NCI-H2107 (cell line): ENCODE measurements around the gene FEV.

Experiments
- DNase-seq: peaks from one replicate; lab custom pipeline; 2025; lab: John Stamatoyannopoulos, UW

The FEV gene

GRCh38 chr2:219017201-219017931 is 32.4 kb upstream of the FEV start:
- DNase-seq: no peak

DNA sequence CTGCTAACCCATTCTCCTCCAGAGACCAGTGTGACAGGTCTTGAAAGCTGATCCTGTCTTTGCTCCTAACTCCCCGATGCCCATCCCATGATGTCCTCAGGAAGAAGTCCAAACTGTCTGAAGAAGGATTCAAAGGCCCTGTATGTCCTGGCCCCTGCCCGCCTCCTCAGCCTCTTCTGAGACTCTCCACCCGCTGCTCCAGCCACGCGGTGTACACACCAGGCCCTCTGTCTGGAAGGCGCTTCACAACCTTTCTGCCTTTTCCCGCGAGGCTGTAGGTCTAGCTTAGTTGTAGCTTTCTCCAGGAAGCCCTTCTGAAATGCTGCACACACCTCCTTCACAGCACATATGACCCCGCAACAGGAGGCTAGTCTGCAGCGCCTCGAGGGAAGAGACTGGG is 31.7 kb upstream of the FEV start:
- DNase-seq: no peak

DNA sequence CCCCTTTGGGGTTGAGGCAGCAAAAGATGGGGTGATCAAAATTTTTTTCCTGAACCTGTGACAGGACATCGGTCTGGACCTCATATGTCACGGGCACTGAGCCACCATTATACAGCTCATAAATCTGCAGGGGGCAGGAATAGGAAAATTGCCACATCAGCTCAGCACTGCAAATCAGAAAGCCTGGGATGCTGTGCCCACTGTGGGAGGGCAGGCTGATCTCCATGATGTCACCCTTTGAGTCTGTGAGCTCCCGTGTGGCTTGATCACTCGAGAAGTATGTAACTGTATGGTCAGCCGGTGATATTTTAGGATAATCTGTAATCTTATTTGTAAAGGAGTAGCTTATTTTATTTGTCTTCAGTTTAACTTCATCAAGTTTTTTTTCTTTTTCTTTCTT is 25.9 kb upstream of the FEV start:
- DNase-seq: no peak

DNA sequence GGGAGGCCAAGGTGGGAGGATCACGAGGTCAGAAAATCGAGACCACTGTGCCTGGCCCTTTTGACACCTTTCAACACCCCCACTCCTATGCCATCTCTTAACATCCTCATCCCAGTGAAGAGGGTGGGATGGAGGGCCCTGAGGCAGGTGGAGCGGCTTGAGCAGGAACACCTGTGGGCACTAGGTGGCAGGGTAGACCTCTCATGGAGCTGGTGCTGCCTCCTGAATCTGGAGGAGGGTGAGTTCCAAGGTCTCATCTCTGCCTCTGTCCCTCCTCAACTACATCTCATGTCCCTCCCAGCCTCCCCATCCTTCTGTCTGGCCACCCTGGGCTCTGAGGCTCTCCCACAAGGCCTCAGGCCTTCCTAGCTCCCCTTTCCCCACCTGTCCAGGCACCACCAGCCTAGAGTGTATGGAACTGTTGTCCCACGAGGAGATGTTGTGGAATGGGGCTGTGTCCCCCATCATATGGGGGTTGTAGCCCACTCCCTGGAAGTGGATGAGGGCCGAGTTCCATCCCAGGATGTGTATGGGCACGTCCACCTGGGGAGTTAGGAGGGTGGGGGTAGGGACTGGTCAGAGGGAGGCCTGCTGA is 25.3 kb upstream of the FEV start:
- no peak for DNase-seq

GRCh38 chr2:219009294-219009693 is 24.3 kb upstream of the FEV start:
- no peak for DNase-seq

DNA sequence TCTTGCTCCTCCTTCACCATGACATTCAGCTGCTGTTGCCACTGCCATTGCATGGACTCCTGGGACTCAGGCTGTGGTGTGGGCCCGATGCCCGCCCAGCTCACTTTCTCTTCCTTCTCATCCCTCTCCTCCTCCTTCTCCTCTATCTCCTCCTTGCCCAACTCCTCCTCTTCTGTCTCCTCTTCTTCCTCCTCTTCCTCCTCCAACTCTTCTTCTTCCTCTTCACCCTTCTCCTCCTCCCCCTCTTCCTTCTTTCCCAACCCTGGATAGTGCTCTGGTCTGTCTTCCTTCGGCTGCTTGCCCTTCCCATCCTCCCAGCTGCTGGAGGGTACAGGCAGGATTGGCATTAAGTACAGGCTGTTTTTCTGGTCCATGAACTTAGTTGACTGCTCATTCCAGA is 19.0 kb upstream of the FEV start:
- no peak for DNase-seq

GRCh38 chr2:219003267-219003634 is 18.3 kb upstream of the FEV start:
- DNase-seq: no peak

DNA sequence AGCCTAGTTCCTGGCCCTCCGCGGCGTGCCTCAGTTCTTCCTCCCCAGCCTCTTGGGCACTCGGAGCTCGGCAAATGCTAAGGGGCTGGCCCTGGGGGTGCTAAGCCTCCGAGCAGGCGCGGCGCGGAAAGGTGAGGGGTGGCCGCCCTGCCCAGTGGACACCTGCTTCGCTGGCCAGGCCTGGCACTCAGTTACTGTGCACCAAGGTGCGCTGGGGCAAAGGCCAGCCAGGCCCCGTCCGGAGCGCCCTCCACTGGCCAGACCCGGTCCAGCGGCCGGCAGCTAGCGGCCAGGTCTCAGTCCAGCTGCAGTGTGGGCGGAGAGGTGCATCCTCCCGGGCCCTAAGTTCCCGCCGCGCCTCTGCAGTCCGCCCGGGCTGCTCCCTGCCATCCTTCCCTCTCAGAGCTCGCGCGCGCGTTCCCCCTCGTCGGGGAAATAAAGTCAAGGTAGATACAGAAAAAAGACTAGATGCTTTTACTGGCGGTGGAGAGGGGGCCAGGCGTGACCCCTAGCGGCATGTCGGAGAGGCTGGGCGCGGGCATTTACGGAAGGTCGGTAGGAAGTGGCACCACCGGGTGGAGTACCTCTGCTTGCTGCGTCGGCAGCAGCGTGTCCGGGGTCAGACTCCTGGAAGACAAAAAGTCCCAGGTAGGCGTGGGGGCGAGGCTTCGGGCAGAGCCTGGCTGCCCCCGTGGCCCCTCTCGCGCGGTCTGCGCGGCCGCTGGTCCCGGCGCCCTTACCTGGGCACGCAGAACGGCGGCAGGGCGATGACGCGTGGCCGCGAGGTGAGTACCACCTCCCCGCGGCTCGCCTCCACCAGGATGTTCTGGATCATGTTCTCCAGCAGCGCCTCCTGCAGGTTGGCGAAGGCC is 17.6 kb upstream of the FEV start:
- DNase-seq: peak; percentile 65

DNA sequence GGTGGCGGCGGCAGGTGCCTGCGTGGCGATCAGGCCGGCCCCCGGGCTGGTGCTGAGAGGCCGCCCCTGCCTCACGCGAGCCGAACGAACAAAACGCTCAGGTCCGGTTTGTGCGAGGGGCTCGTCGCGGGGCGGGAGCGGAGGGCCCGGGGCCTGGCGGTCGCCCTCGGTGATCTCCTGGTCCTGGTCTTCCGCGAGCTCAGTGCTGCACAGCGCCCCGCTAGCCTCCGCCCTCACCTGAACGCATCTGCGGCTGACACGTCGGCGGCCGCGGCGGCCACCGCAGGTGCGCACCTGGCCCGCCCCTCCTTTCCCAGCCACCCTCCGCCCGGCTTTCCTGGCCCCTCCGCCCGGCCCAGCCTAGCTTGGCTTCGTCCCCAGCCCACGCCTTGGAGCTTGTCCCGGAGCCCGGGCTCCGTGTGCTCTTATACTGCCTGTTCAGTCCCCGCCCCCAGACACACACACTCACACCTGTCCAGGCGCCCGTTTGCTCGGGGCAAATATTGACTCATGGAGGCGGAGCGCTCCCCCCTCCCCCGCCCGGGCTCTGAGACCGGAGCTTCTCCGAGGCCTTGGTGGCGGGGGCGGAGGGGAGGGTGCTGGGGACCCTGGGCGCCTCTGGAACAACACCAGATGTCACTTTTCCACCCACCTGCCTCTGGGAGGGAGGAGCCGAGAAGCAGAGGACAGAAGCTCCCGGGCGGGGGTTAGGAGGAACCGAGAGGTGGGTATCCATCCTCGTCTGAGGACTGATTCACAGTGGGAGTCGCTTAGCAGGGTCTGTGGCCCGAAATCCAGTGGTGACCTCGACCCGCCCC is 16.8 kb upstream of the FEV start:
- DNase-seq: peak; percentile 86

GRCh38 chr2:219001100-219001576 is 16.2 kb upstream of the FEV start:
- no peak for DNase-seq

GRCh38 chr2:219000569-219000960 is 15.6 kb upstream of the FEV start:
- DNase-seq: no peak

DNA sequence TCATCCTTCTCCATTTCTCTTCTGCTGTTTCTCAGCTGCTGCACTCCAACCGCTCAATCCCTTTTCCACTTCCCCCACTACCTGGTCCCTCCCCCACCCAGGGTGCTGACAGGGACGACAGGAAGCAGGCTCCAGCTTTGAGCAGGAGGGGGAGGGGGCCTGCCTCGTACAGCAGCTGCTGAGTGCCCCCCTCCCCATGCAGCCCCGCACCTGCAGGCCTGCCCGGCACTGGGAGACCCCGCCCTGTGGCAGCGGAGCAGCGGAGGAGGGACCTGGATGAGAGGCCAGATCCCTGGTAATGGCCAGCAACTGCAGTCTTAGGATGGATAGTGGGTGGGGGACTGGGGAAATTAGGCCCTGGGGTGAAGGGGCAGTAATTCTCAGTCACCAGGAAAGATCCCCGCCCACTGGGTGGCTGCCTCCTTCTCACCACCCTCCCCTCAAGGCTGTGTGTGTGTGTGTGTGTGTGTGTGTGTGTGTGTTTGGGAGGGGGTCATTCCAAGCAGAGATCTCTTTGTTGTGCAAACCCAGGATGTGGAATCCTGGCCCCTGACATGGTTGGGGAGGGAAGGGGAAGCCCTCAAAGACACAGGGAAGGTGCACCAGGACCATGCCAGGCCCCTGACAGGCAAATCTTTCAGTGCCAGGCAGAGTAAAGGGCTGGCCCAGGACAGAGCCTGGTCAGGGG is 15.0 kb upstream of the FEV start:
- DNase-seq: peak; percentile 73

DNA sequence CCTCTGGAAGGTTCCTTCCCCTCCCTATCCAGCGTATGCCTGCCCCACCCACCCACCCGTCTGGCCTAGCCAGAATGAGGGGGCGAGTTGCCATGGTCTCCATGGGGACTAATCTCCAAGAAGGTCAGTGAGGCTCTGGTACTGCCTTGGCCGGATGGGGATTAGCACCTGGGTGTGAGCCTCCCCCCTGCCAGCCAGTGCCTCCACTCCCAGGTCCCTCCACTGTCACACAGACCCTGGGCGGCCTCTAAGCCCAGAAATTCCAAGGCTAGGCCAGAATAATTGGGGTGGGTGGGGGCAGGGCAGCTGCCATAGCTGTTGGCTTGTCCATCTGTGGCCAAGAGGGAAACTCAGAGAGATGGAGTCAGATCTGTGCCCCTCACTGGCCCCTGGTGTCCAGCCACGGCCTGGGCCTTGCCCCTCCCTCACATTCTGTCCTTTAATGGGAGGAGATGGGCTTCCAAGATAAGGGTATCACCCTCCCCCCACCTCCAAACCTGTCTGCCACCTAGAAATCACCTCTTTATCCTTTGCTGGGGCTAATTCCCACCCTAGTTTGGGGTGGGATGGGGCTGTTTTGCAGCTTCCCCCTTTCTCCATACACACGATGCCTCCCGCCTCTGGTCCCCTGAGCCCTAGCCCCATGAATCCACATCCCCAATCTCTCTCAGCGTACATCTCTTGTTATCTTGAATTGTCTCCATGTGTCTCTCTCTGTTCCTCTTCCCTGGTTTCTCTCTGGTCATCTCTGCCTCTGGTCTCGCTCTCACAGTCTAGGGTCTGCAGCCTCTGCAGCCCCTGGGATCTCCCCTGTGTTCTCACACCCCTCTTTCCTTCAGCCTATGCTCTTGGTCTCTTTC is 14.3 kb upstream of the FEV start:
- DNase-seq: no peak

GRCh38 chr2:218998414-218999002 is 13.5 kb upstream of the FEV start:
- no peak for DNase-seq

DNA sequence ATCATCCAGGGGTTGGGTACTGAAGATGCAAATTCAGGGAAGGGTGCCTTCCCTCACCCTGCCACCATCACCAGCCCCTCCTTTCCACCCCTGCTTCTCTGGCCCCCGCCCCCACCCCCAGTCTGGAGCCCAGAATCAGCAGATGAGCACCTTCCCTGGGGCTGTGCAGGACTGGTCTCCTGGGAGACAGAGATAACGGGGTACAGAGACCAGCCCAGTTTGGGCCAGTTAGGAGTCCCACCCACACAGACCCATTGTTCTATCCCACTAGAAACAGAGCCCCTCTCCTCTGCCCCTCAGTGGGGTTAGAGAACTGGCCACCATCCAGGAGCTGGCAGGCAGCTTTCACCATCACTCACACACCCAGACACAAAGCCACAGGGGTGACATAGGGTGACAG is 12.7 kb upstream of the FEV start:
- no peak for DNase-seq

GRCh38 chr2:218996937-218997336 is 12.0 kb upstream of the FEV start:
- DNase-seq: peak; percentile 59

GRCh38 chr2:218995972-218996711 is 11.2 kb upstream of the FEV start:
- peak; percentile 84 for DNase-seq

GRCh38 chr2:218995561-218995960 is 10.6 kb upstream of the FEV start:
- no peak for DNase-seq
